HG03066 (cell line): ENCODE data around the gene VPS29.
"Not testable (repeated sequence)": the region's sequence is repeated elsewhere in the genome, so short reads cannot be mapped to it uniquely, and the experiment has no call there.

ENCODE experiments used
- ATAC-seq: cut with Tn5 transposase; IDR thresholded peaks from one replicate; pipeline ENCODE4 v1.9.1; 2021; ENCODE audit warnings: low read depth; ENCODE audit not compliant: unreplicated experiment

Gene VPS29

GRCh38 chr12:110528277-110528839 lies 26.4 kb upstream of the VPS29 start:
- no peak for ATAC-seq

DNA sequence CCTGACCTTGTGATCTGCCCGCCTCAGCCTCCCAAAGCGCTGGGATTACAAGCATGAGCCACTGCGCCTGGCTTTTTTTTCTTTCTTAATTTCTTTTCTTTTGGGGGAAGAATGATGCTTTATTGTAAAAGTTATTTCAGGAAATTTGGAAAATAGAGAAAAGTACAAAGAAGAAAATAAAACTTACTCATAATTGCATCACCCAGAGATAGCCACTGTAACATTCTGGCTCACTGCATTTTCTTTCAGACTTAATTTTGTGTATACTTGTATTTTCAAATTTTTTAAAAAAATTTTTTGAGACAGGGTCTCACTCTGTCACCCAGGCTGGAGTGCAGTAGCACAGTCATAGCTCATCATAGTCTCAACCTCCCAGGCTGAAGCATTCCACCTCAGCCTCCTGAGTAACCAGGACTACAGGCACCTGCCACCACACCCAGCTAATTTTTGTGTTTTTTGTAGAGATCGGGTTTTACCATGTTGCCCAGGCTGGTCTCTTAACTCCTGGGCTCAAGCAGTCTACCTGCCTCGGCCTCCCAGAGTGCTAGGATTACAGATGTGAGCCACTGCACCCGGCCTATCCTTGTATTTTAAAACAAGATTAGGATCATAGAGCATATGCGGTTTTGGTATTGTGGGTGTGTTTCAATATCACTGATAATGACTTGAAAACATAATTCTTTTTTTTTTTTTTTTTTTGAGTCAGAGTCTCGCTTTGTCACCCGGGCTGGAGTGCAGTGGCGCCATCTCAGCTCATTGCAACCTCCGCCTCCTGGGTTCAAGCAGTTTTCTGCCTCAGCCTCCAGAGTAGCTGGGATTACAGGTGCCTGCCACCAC lies 19.2 kb upstream of the VPS29 start:
- not testable (repeated sequence) for ATAC-seq

- not testable (repeated sequence) for ATAC-seq
These were observed 16.1 kb upstream of the VPS29 start for GRCh38 chr12:110518014-110518413.

DNA sequence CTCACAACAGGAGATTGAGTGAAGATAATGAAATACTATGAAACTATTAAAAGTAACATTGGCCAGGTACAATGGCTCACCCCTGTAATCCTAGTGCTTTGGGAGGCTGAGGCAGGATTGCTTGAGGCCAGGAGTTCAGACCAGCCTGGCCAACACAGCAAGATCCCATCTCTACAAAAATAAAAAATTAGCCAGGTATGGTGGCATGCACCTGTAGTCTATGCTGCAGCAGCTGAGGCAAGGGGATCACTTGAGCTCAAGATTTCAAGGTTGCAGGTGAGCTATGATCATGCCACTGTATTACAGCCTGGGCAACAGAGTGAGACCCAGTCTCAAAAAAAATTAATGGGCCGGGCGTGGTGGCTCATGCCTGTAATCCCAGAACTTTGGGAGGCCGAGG lies 15.1 kb upstream of the VPS29 start:
- ATAC-seq: no peak

GRCh38 chr12:110514363-110514762 lies 12.5 kb upstream of the VPS29 start:
- no peak for ATAC-seq

DNA sequence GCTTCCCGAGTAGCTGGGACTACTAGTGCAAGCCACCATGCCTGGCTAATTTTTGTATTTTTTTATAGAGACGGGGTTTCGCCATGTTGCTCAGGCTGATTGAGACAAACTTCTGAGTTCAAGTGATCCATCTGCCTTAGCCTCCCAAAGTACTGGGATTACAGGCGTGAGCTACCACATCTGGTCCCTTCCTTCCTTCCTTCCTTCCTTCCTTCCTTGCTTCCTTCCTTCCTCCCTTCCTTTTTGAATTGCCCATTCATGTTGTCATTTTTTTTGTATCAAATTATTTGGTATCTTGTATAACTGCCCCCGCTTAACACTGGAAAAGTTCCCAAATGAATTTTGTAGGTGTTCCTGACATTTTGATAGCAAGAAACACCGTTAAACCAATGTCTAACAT lies 11.9 kb upstream of the VPS29 start:
- no peak for ATAC-seq

GRCh38 chr12:110508071-110508586 lies 6.2 kb upstream of the VPS29 start:
- no peak for ATAC-seq

- ATAC-seq: no peak
These were observed 3.4 kb upstream of the VPS29 start for GRCh38 chr12:110505332-110505731.

DNA sequence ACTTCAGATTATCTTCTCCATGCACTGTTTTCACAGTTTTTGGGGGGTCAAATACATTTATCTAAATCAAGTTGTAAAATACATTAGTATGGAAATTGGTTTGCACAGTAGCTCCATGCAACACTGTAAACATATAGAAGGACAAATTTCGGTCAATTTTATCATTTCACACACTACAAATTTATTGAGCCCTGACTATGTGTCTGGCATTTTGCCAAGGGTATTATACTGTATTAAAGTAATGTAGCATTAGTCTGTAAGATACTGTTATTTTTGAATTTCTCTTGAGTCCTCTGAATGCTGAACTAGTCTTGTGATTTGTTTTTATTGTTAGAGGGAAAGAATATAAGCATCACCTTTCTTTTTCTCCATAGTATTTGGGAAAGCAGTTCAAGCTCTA lies 1.5 kb upstream of the VPS29 start:
- ATAC-seq: no peak

- ATAC-seq: peak; percentile 20
These were observed 536 bp downstream of the VPS29 start for GRCh38 chr12:110501399-110501751.

GRCh38 chr12:110498984-110499706 lies 2.8 kb downstream of the VPS29 start:
- no peak for ATAC-seq

DNA sequence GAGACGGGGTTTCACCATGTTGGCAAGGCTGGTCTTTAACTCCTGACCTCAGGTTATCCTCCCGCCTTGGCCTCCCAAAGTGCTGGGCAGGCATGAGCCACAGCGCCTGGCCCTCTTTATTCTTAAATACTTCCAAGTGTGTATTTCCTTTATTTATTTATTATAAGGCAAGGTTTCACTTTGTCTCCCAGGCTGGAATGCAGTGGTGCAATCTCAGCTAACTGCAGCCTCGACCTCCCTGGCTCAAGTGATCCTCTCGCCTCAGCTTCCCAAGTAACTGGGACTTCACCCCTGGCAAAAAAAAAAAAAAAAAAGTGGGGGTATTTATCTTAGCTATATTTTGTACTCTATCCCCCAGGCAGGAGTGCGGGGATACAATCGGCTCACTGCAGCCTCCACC lies 26.5 kb downstream of the VPS29 start:
- no peak for ATAC-seq

DNA sequence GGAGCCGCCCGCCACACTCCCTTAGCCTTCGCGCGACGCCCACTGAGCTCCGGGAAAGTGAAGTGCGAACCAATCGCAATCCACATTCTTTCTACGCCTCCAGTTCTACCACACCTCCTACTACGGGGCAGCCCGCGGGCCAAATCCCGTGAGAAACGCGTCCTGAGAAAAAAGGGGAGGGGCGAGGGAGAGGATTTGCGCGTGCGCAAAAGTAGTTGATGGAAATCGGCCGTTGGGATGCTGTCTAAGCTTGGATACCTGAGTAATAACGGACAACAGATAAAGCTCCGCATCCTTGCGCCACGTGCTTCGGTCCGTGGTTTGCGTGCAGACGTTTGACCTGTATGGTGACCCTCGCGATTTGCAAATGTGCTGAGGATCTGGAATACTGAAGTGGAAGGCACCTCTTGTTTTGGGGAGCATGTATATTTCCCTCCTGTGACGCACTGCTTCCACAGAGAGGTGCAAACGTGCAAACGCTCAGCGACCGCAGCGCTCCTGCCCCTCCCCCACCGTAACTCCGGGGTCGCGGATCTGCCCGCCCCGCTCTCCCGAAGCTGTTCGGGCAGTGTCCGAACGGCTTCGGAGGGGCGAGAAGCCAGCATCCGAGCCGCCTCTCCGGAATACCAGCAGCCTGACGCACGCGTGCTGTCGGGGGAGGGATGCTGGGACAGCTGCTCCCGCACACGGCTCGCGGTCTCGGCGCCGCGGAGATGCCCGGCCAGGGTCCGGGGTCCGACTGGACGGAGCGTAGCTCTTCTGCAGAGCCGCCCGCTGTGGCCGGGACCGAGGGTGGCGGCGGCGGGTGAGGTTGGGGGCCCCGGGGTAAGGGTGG lies 33.5 kb downstream of the VPS29 start, which contains the start of the genes FAM216A and GPN3:
Gene FAM216A, plus strand, starts transcription at position 632 of the 835 bp plus-strand sequence. Its CDS starts 31 bp downstream, at position 663.
Gene GPN3, minus strand, starts transcription at position 44 of the 835 bp plus-strand sequence. CDS start 54 bp downstream, outside the sequence.
- peak; percentile 75 for ATAC-seq

DNA sequence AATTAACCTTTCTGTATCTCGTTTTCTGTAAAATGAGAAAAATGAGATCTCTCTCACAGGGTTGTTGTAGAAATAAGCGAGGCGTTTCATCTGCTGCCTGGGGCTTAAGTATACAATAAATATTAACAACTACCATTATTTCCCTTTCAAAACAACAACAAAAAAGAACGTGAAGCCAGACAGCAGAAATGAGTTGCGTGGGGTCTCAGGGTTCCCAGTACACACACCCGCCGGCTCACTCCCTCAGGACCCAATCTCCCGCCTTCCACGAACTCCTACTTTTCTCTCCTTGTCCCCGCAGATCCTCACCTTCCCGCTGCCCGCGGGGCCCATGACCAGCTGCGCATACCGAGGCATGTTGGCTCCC lies 34.1 kb downstream of the VPS29 start:
- no peak for ATAC-seq

GRCh38 chr12:110466791-110467190 lies 35.1 kb downstream of the VPS29 start:
- no peak for ATAC-seq

- not testable (repeated sequence) for ATAC-seq
These were observed 36.1 kb downstream of the VPS29 start for GRCh38 chr12:110465765-110466164.

DNA sequence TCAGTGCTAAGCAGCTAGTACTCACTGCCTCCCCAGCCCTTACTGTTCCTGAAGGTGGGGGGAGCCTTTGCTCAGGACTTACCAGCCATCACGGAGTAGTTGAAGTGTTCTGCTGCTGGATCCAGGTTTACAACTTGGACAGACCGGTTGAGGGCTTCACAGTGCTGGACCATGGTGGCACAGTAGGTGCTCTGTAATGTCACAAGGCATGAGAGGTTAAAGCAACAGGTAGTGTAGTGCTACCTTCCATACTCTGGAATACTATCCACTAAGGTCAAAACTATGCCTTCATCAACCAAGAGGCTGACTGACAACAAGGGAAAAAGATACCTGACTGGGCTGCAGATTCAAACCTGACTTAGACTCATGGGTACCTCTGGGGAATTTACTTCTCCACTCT lies 36.9 kb downstream of the VPS29 start:
- no peak for ATAC-seq

DNA sequence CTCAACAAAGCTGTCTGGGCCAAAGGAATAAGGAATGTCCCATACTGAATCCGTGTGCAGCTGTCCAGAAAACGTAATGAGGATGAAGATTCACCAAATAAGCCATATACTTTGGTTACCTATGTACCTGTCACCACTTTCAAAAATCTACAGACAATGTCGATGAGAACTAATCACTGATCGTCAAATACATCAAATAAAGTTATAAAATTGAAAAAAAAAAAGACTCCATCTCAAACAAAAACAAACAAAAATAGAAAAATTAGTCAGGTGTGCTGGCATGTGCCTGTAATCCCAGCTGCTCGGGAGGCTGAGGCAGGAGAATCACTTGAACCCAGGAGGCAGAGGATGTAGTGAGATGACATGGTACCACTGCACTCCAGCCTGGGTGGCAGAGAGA lies 40.7 kb downstream of the VPS29 start:
- not testable (repeated sequence) for ATAC-seq

DNA sequence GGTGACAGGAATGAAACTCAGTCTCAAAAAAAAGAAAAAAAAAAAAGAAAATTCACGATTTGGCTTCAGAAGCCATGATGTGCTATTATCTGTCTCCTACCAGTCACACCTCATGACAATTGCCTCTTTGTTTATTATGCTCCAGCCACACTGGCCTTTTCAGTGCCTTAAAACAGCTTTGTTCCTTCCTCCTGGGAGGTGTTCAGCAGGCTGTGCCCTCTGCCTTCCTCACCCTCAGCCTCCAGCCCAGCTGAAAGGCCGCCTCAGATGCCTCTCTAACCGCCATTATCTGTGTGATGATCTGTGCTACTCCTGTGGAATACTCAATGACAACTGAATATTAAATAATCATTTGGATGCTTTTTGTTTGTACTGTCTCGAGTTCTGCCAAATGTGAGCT lies 43.2 kb downstream of the VPS29 start:
- no peak for ATAC-seq

DNA sequence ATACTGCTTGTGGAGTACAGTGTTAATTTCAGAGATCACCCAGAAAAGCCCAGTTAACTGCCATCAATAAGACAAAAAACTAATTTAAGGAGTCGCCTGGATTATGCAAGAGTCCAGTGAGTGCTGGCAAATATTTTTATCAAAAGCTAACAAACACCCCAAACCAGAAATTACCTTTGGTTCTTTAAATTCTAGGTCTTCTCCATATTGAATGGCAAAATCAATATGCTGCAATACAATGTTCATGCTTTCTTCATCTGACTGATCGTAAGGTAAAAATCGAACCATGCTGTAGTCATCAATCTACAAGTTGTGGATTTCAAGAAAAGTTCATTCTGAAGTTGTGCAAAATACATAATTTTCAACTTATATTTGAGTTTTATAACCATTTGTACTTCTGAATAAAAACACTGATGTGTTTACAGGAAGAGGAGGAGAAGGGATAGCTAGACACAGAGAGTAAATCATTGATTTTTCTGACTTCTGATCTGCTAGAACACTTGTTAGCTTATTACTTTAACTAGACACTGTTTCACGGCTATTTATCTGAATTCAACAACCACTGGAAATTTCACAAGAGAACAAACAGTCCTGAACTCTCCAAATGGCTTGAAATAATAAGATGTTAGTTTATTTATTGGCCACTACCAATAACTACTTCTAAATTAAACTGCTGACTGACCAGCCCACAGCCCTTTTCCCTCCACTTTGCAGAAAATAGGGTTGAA lies 48.2 kb downstream of the VPS29 start:
- no peak for ATAC-seq
